ENCODE measurements around the gene ARMC2.

ARMC2 gene

DNA sequence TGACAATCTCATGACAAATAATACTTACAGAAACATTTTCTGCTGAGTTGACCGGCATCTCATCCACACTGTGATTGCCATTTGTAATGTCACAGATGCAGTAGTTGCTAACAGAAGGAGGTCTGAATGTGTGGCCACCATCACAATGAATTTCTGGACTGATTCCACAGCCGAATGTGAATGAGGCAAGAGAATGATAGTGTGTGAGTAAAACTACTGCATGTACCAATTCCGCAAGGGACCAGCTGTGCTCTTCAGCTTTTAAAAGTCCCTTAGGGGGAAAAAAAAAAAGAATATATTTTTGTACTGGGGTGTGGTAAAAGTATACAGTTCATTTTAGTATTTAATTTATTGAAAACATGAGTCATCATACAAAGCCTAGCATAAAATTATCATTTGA is 150.3 kb downstream of the ARMC2 start:
- DNase-seq: no peak

DNA sequence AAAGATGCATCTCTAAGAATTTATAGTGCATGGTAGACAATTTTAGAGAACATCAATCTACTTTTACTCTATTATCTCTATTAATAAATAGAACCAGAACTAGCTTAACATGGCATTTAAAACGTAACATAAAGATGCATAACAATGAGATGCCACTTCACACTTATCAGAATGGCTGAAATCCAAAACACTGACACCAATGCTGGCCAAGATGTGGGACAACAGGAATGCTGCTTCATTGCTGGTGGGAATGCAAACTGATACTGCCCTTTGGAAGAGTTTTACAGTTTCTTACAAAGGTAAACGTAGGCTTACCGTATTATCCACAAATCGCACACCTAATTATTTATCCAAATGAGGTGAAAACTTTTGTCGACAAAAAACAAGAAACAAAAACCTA is 151.2 kb downstream of the ARMC2 start:
- no peak for DNase-seq

DNA sequence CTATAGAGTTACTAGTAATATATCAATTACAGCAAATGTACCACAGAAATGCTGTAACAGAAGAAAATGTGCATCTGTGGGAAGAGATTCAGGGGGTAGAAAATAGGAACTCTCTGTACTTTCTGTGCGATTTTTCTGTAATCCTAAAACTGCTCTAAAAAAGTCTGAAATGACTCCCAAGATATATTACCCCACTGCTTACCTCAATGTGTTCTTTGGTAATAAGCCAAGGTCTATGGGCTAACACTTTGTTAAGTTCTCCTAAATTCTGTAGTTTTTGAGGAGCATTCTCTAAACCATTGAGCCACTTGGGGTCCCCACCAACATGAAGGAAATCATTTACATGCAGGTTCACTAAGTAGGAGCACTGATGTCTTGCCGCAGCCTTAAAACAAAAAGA is 152.1 kb downstream of the ARMC2 start:
- DNase-seq: no peak

DNA sequence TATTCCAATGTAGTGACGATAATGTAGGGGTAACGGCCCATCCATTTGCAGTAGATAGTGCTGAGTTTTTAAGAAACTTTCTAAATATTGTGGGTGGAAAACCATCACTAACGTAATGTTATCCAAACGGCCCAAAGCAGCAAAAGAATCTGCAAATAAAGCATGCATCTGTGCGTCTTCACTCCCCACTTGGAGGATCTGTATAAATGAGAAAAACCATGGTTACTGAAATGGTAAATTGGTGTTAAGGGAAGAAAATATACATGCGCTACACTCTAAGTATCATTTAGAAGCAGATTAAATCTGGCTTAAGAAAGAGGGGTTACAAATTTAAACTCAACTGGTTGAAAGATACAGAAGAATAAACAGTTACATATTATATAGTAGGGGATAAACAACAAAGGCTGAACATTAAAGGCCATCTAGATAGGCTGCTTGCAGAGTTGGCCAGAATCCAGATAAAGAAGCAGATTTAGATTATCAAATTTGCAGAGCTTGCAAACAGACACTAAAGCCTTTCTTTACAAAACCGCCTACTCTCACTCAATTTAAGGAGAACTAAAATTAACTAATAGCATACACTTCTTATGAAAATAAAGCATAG is 153.2 kb downstream of the ARMC2 start:
- no peak for DNase-seq

DNA sequence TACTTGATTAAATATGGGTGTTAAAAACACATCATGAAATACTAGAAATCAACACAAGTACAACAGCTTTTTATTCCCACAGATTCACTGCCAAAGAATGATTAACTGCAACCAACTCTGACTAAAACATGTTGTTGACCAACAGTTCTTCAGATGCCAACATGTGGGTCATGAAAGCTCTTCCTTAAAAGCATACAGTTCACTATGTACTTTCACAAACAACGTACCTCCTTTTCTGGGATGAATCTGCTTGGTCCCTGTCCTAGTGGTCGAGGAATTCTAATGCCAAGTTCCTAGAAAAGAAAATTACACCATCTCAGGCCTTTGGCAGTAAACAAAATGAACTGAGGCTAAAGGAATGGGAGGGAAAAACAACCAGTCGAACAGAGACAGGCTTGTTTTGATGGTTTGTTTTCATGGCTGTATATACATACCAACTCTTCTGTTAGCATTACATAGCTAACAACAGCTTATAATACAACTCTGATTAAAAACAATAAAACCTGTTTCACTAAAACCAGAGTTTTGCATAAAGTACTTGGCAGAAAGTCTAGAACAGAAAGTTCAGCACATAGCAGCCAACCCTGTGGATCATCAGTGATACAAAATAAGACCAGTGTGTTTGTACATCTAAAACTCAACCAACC is 154.0 kb downstream of the ARMC2 start:
- DNase-seq: no peak

DNA sequence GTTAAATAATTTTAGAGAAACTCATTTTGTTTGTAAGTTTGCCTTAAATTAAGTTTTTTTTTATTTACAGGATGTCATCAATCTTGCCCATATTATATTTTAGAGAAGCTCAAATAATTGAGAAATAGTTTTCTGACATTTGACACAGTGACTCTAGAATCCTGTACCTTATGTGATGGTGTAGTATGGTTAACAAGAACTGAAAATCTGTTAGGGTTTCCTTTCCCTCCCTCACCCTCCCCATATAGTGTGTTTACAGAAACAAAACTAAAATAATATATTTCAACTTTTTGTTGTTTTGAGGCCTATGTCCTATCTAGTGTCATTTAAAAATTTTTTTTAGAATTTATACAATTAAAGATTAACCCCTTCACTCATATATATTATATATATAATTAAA is 154.7 kb downstream of the ARMC2 start:
- DNase-seq: no peak

DNA sequence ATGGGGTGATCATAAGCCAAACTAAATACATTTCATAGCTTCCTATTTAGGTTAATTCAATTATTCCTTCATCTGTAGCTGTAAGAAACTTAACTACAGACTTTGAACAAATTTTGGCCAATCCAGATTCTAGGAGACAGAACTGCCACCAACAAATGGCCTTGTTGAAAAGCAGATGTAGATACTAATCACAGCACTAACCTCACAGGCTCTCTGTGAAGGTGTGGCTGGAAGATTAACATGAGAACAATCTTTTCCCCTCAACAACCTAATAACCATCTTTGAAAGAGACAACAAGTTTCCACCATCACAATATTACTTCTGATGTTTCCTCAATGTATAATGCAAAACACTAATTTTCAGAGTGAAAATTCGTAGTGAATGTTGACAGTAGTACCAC is 158.6 kb downstream of the ARMC2 start:
- DNase-seq: no peak

DNA sequence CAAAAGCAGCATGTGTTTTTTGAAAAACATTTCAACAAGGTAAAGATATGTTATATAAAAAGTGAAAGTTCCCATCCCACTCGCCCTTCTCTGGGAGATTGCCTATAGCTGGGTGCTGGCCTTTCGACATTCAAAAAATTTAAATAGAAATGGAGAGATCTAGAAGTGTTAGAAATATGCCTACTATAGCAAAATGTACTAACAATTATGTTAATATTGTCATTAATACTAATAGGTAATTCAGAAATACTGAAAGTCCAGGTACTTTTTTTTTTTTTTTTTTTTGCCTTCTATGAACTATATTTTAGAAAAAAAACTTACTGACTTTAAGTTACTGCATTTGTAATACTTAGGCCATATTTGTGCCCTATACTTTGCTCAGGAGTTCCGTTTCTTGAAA is 159.3 kb downstream of the ARMC2 start:
- DNase-seq: no peak

DNA sequence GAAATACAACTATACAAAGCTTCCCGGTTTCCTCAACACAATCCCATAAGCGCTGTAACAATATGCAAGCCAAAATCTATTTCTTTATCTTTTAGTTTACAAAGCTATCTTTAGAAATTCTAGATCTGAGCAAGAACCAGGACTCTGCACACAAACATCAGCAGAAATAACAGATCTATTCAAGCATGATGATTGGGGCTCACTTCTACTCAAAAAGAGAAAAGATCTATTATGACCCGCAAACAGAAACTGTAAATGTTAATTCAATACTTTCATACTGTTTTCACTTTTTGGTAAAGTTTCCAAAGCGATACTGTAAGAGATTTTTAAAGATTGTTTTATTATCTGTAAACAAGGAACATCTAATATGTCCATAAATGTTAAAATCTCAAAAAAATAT is 159.8 kb downstream of the ARMC2 start:
- no peak for DNase-seq

DNA sequence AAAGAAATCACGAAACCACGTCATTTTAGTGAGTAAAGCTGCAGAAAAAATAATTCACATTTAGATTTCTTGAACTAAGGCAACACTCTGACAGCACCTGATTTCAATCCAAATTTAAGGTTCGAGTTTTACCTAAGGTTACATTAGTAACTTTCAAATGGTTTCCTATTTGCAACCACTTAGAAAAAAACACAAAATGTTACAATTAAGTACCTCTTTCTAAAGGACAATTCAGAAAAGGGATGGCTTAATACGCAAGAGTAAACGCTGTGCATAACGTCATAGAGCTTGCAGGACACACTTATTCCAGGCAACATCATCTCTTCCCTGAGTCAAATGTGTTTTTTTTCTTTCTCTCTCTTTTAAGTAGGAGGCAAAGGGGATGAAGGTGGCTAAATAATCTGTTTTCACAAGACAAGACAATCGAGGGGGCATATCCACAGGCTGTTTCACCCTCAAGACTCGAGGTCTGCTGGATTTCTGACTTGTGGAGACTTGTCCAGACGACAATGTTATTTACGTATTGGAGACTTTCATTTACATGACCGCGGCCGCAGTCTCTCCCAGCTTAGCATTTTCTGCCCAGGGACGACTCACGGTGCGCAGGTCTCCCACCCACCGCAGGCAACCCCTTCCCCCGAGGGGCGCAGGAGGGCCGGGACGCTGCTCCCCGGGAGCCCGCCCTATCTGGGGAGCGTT is 160.5 kb downstream of the ARMC2 start:
- peak; percentile 47 for DNase-seq

DNA sequence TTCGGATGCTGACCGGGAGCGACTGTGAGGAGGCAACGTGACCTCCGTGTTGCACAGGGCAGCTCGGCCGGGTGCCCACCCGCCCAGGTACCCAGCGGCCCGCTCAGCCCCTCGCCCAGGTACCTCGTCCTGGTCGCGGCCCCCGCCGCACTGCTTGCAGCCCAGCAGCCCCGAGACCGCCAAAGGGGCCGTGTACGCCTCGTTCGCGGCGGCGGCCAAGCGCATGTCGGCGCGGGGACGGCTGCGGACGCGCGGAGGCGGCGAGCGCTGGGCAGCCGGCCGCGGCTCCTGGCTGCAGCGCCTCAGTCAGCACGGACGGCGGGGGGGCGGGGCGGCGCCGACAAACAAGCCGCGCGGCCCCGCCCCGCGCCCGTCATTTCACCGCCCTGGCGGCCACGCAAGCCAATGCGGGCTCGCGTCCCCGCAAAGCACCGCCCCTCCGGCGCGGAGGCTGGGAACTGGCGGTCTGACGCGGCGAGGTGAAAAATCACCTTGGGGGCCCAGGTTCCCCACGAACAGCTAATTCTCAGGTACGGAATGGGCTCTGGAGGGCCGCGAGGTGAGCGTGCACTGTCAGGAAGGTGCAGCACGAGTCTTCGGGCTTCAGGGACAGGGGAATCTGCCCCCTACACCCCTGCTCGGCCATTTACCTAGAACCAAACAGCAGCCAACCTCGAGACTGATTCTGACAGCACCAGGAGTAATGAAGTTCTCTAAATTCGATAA is 161.2 kb downstream of the ARMC2 start:
- DNase-seq: peak; percentile 90

DNA sequence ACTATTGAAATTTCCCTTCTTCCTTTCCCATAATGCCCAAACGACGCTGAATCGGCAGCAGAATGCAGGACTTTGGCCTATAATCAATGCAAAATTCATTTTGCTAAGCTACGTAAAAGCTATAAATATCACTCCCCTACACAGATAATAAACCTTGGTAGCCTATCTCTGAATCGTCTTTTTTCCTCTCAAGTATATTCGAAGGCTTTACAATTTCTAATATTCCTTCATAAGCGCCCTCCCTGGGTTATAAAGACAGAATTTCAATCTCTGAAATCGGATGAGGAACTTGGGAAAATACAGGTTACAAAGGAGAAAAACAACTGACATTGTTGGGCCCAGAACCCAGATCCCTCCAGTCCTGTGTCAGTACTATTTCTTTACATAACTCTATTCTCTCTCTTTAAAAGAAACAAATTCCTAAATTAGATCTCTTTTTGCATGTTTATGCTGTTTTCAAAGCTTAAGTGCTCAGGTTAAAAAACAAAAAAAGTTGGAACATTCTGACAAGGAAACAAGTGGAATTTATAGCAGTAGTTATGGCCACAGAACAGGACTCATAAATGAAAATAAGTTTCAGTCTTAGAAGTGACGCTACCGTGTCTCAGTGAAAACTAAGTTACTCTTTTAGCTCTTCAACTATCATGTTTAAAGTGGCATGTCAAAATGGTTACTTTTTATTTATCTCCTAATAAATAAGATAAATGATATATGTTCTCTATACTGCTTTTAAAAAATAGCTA is 161.9 kb downstream of the ARMC2 start:
- no peak for DNase-seq

DNA sequence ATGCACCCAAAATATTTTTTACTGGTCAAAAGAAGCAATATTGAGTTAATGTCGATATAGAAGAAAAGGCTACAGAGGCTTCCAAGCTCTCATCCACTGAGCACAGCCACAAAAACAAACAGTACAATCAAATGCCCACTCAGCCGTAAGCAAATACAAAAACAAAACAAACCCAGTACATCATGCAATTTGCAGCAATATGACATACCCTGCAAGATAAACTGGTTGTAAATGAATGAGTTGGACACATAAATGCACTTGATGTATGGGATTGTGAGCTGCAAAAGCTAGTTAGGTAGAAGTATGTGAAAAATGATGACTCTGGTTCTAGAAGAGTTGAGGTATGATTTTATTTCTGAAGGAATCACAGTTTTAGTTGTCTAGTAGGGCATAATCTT is 162.5 kb downstream of the ARMC2 start:
- no peak for DNase-seq

DNA sequence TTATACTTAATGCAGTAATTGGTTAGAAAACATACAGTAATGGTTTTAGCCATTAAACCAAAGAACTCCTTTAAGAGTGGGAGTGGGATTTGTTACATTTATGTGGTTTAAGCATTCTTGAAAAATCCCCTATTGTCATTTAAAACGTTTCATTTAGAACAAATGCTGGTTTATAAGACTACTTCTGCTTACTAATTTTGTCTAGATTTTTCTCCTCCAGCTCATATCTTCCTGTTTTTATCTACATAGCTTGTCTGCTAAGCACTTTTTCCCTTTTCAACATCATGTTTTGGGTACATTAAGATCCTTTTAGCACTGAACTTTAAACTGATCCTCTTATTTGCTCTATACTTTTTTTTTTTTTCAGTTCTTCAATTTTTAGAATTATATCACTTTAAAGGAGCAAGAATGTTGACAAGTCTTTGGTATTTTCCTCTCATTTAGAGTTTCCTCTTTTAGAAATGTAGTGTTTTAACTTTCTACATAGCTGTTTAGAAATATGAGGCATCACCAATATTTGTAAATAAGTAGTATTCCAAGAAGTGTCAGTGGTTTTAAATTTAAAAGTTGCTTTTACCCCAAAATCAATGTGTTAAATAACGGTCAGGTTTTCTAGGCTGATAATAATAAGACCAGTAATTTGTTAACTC is 165.6 kb downstream of the ARMC2 start:
- peak; percentile 35 for DNase-seq

DNA sequence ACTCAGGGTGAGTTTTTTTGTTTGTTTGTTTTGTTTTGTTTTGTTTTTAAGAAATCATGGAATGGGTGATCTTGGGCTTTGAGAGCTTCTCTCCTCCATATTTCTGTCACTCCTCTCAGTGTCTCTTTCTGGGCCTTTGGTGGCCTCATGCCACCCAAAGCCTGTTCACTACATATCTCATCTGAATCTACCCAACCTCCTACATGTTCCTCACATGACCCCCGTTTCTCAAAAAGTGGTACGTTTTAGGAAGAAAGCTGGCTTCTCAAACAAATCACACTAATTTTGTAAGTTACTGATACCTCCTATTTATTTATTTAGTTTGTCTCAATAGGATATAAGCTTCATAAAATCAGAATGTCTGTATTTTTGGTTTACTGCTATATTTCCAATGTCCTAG is 166.4 kb downstream of the ARMC2 start:
- DNase-seq: no peak

DNA sequence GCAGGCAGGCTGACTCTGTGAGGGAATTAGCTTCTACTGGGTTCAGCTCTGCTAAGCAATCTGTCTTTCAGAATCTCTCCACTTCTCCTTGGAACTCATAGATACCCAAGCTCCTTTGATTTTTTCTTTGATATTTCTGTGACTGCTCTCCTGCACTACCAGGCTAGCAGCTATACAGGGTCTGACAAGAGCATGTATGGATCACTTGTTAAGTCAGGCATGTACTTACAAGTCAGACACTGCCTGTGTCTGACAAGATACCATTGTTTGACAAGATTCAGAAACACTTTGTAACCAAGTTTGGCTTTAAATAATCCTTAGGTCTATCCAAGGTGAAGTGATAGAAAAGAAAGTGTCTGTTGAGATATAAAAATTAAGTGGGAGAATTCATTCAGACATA is 167.0 kb downstream of the ARMC2 start:
- DNase-seq: no peak

DNA sequence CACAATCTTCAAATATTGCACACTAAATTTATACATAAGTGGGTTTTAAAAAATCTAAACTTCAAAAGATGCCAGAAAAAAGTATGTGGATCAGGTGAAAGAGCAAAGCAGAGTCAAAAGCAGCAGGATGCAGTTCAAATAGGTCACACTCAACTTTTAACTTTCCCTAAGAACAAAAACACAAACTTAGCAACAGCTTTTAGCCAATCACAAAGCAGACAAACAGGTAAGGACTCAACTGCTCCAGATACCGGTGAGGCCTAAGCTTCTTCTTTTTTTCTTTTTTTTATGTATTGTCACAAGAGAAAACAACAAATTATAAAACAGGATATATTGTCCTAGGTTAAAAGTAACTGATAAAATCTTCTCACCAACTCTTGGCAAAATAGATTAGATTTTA is 171.7 kb downstream of the ARMC2 start:
- DNase-seq: no peak

DNA sequence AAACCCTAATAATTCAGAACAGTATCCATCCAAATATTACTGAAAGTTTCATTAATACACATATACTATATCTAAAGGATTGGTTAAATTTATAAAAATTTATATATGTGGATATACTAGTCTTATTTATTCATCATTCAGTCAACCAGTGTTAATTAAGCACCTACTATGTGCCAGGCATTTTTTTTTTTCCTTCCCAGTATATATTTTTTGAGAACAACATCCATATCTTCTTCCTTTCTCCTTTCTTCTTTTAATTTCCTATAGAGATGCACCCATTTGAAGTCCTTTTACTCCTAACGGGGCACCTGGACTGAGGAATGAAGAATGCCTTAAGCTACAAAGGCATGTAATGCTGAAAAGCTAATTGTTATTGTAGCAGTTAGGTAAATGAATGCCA is 173.6 kb downstream of the ARMC2 start:
- DNase-seq: no peak

DNA sequence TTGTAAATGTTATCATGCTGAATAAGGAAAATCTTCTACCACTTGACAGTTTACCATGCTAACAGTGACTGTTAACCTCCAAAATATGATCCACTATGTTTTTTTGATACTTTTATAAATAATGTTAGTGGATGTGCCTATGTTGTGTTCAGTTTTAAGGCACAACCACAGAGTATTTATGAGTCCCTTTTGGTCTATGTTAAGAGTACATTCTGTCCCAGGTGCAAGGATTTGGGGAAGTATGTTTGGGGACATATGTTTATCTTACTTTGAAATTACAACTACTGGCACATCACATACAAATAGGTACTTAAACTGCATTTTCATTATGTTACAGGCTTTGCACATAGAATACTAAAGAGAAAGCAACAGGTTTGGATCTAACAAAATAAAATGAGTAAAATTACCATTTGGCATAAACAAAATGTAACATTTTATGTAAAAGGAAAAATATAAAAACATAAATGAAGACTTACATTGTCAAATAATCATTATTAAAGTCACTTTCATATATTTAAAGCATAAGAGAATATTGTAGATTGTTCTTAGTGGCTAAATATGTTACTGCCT is 175.2 kb downstream of the ARMC2 start:
- DNase-seq: no peak

Measured in KG1 (cell line).